GM12878 (cell line): ENCODE results near the gene ZNF544. TPM values are rescaled to one million over a fixed set of nuclear protein-coding genes. Genes with fewer than 3 reads are reported as not detected.
A peak's percentile ranks its signal among the peaks of the same experiment; 100 is the strongest.
"Not testable (repeated sequence)": the region's sequence is repeated elsewhere in the genome, so short reads cannot be mapped to it uniquely, and the experiment has no call there.

Experiments
- ATAC-seq: fragments of 200-7000 bp; cut with Tn5 transposase; 3 replicates; pipeline ENCODE4 v1.9.1; 2020; ENCODE audit warnings: mild to moderate bottlenecking, moderate library complexity
- BruUV-seq: library from RNA; stranded (reverse); fragments of 400-500 nt; replicated peaks from 2 replicates; lab custom pipeline; 2021; lab: Mats Ljungman, UMichigan
- CTCF ChIA-PET: fragments of 300-600 bp; sonication (Branson Sonifier 250); formaldehyde crosslinking; extraction: SDS; loops from one replicate; lab custom pipeline; 2021; ENCODE audit warnings: inconsistent platforms; lab: Yijun Ruan, JAX
- POLR2A ChIA-PET: fragments of 350-600 bp; formaldehyde crosslinking; extraction: SDS; loops from one replicate; lab custom pipeline; 2021; ENCODE audit warnings: inconsistent platforms; lab: Charles Lee
- RAD21 ChIA-PET: fragments of 300-600 bp; sonication (Branson Sonifier 250); formaldehyde crosslinking; loops from one replicate; lab custom pipeline; 2023; ENCODE audit warnings: antibody characterized with exemption; ENCODE audit not compliant: unreplicated experiment; lab: Charles Lee
- SMC1A ChIA-PET: fragments of 300-600 bp; sonication (Branson Sonifier 250); formaldehyde crosslinking; loops from one replicate; lab custom pipeline; 2023; ENCODE audit not compliant: unreplicated experiment, uncharacterized antibody; lab: Charles Lee
- DNase-seq: peaks from one replicate; pipeline ENCODE4 v3.0.0-alpha.2; 2011; ENCODE audit warnings: low read depth, low spot score
- FAIRE-seq: peaks from 3 replicates; lab custom pipeline; 2011; peaks lifted over from hg19 to GRCh38; lab: Jason Lieb, UNC
- H2AFZ ChIP-seq: 2 replicates; pipeline ENCODE4 v1.6.0; 2011; ENCODE audit warnings: low read depth, low read length, control low read depth; ENCODE audit not compliant: control insufficient read depth
- H3K27ac ChIP-seq: 2 replicates; pipeline ENCODE4 v1.5.1; 2011; ENCODE audit warnings: control low read depth; ENCODE audit not compliant: control insufficient read depth, insufficient read depth
- H3K27me3 ChIP-seq, 2 experiments: replicated peaks in 1 of 2; 2 replicates each; pipeline versions ENCODE4 v1.6.0 to v1.6.1; 2011; ENCODE audit warnings: low read length in 1 of 2; ENCODE audit not compliant: control insufficient read depth in 2 of 2, insufficient read depth in 2 of 2
- H3K36me3 ChIP-seq, 2 experiments: 2 replicates each; pipeline ENCODE4 v1.5.1; 2011; ENCODE audit warnings: low read length in 1 of 2; ENCODE audit not compliant: control insufficient read depth in 2 of 2, insufficient read depth in 2 of 2
- H3K4me1 ChIP-seq: 2 replicates; pipeline ENCODE4 v1.6.1; 2011; ENCODE audit warnings: mild to moderate bottlenecking, low read length, moderate library complexity, mixed read lengths; ENCODE audit not compliant: control insufficient read depth, insufficient read depth
- H3K4me2 ChIP-seq: 2 replicates; pipeline ENCODE4 v1.6.0; 2011; ENCODE audit warnings: control low read depth; ENCODE audit not compliant: control insufficient read depth, insufficient read depth
- H3K4me3 ChIP-seq: fragments of 200-600 bp; sonication (generic); 2 replicates; pipeline ENCODE4 v1.5.1; 2016
- H3K79me2 ChIP-seq: 2 replicates; pipeline ENCODE4 v1.6.0; 2011; ENCODE audit warnings: low read length; ENCODE audit not compliant: control insufficient read depth, insufficient read depth
- H3K9ac ChIP-seq: 2 replicates; pipeline ENCODE4 v1.8.0; 2011; ENCODE audit warnings: low read length, control low read depth, mixed read lengths; ENCODE audit not compliant: control insufficient read depth, insufficient read depth
- H3K9me3 ChIP-seq: replicated peaks from 3 replicates; pipeline ENCODE4 v1.5.1; 2011; ENCODE audit warnings: mild to moderate bottlenecking, low read length; ENCODE audit not compliant: control insufficient read depth, insufficient read depth
- H4K20me1 ChIP-seq: 2 replicates; pipeline ENCODE4 v1.6.0; 2011; ENCODE audit not compliant: control insufficient read depth, insufficient read depth
- WGBS: methylation state at CpG from one replicate; pipeline ENCODE4 v1.1.6; 2016; ENCODE audit warnings: low lambda C conversion rate; ENCODE audit not compliant: insufficient replicate concordance, insufficient coverage; ENCODE audit errors: missing lambda C conversion rate; 5-methylcytosine and 5-hydroxymethylcytosine counted together
- in situ Hi-C: fragments of 300-500 bp; cut with MboI; formaldehyde crosslinking; loops from 9 replicates; pipeline ENCODE4 v1.14.3; 2018; ENCODE audit warnings: mixed read lengths
- intact Hi-C: fragments of 100-400 bp; cut with micrococcal nuclease; formaldehyde crosslinking; loops from one replicate; pipeline ENCODE4 v1.14.2; 2022; ENCODE audit not compliant: unreplicated experiment
- polyA plus RNA-seq, 11 experiments: library from polyadenylated mRNA; depleted of rRNA in 4 of 11; unstranded in 6 of 11; stranded (reverse) in 5 of 11; fragments of >200 nt; fragmentation: Nextera tagmentation in 4 of 11; fragmentation: Illumina TruSeq in 1 of 11; extraction: Ambion mirVana in 4 of 11; extraction: Trizol in 1 of 11; gene quantifications; 1 replicate in 1 of 11; 2 replicates in 10 of 11; pipeline versions ENCODE4 v1.2.1 to v1.2.3, GENCODE V29; 2011 to 2016; ENCODE audit warnings: inconsistent platforms in 2 of 11, missing spikeins in 2 of 11, low read depth in 1 of 11
- total RNA-seq, 4 experiments: library from RNA; depleted of rRNA in 3 of 4; stranded (reverse); fragments of >200 nt in 3 of 4; fragmentation: Illumina TruSeq in 1 of 4; extraction: Trizol in 1 of 4; gene quantifications; 2 replicates each; pipeline versions ENCODE4 v1.2.1 to v1.2.3, GENCODE V29; 2013 to 2021
- TF ChIP-seq, protein P1 (sequence below): fragments of 450-650 bp; formaldehyde crosslinking; IDR thresholded peaks from 2 replicates; pipeline ENCODE4 v1.4.0; 2022; ENCODE audit warnings: mild to moderate bottlenecking, moderate library complexity
- TF ChIP-seq, protein P2 (sequence below): fragments of 450-650 bp; IDR thresholded peaks from 2 replicates; pipeline ENCODE4 v1.6.1; 2017; ENCODE audit warnings: mild to moderate bottlenecking

ZNF544 gene
- total and polyA plus RNA-seq, 10 of the 15 experiments (the other 5 are each of a cell fraction or from before 2014, with no cell fraction given) = 27.3 to 70.1 (median 42.6) TPM

DNA sequence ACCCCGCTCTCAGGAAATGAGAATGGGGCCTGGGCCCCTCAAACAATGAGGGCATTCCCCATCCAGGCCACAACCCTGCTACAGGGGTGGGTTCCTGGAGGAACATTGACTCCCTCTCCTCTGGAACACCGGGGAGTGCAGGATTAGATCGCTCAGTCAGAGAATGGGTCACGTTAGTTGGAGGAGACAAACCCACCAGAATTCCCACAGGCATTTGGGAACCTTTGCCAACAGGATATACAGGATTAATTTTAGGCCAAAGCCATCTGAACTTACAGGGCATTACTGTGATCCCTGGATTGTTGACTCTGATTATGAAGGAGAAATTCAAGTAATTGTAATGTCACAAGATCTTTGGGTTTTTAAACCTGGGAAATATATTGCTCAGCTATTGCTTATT is 79.0 kb downstream of the ZNF544 start:
- 0 out of 2 replicates have a peak, but pooled peaks cover 3% of the 10 kb centered on the region for H3K4me1 ChIP-seq
- no peak overlapping the region for H3K9ac ChIP-seq
- H3K36me3 ChIP-seq = peaks cover 7 to 31% of the 10 kb centered on the region in 2 experiments
- H3K27ac ChIP-seq = no peak overlapping the region
- SMC1A ChIA-PET = interaction anchor here (1.1 to 1.7 kb wide), 2 partner anchors 14 to 212 kb away, joined by 3 to 4 read pairs; no protein-coding TSS in a partner anchor
- peaks cover 24% of the 10 kb centered on the region for H3K79me2 ChIP-seq
- TF ChIP-seq, protein P1, sequence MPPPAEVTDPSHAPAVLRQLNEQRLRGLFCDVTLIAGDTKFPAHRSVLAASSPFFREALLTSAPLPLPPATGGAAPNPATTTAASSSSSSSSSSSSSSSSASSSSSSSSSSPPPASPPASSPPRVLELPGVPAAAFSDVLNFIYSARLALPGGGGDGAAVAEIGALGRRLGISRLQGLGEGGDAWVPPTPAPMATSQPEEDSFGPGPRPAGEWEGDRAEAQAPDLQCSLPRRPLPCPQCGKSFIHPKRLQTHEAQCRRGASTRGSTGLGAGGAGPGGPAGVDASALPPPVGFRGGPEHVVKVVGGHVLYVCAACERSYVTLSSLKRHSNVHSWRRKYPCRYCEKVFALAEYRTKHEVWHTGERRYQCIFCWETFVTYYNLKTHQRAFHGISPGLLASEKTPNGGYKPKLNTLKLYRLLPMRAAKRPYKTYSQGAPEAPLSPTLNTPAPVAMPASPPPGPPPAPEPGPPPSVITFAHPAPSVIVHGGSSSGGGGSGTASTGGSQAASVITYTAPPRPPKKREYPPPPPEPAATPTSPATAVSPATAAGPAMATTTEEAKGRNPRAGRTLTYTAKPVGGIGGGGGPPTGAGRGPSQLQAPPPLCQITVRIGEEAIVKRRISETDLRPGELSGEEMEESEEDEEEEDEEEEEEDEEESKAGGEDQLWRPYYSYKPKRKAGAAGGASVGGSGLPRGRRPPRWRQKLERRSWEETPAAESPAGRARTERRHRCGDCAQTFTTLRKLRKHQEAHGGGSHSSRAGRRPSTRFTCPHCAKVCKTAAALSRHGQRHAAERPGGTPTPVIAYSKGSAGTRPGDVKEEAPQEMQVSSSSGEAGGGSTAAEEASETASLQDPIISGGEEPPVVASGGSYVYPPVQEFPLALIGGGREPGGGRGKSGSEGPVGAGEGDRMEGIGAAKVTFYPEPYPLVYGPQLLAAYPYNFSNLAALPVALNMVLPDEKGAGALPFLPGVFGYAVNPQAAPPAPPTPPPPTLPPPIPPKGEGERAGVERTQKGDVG (CRISPR knock-in tag) = no peak
- TF ChIP-seq, all 136 proteins: peak for 0
- intact Hi-C loops (loop anchor here (10.0 kb wide), 1 partner anchor 83 kb away; the partner anchor contains the start of gene ZNF544), in situ Hi-C loops (no loop called here)
- DNase-seq = no peak
- Histone ChIP-seq H4K20me1 (no peaks in the 10 kb centered on the region), H3K9me3 (no peaks in the 10 kb centered on the region; the same call in 2 of the 3 replicates), H3K4me3 (no peak overlapping the region), H2AFZ (no peak overlapping the region), H3K27me3 (no peaks in the 10 kb centered on the region), H3K4me2 (no peak overlapping the region)
- WGBS = 100% methylated on average over 4 of the region's 4 CpGs
- ChIA-PET RAD21 (no interaction called here), POLR2A (no interaction called here), CTCF (no interaction called here)
- no TSS peak for BruUV-seq
- FAIRE-seq = no peak
- no peak for ATAC-seq

DNA sequence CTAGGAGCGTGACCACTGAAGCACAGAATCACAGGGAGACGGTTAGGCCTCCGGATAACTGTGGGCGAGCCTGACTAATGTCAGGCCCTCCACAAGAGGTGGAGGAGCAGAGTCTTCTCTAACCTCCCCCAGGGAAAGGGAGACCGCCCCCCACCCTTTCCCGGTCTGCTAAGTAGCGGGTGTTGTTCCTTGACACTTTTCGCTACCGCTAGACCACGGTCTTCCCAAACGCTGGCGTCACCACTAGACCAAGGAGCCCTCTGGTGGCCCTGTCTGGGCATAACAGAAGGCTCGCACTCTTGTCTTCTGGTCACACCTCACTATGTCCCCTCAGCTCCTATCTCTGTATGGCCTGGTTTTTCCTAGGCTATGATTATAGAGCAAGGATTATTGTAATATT is 82.0 kb downstream of the ZNF544 start:
- POLR2A ChIA-PET, DNase-seq, H2AFZ ChIP-seq, H3K4me3 ChIP-seq, intact Hi-C loops, H3K27ac ChIP-seq, ATAC-seq, H3K9ac ChIP-seq, in situ Hi-C loops, CTCF ChIA-PET, H3K27me3 ChIP-seq, H4K20me1 ChIP-seq, H3K9me3 ChIP-seq, RAD21 ChIA-PET, FAIRE-seq, BruUV-seq, H3K4me2 ChIP-seq, H3K4me1 ChIP-seq: not testable (repeated sequence)
- TF ChIP-seq, protein P2, sequence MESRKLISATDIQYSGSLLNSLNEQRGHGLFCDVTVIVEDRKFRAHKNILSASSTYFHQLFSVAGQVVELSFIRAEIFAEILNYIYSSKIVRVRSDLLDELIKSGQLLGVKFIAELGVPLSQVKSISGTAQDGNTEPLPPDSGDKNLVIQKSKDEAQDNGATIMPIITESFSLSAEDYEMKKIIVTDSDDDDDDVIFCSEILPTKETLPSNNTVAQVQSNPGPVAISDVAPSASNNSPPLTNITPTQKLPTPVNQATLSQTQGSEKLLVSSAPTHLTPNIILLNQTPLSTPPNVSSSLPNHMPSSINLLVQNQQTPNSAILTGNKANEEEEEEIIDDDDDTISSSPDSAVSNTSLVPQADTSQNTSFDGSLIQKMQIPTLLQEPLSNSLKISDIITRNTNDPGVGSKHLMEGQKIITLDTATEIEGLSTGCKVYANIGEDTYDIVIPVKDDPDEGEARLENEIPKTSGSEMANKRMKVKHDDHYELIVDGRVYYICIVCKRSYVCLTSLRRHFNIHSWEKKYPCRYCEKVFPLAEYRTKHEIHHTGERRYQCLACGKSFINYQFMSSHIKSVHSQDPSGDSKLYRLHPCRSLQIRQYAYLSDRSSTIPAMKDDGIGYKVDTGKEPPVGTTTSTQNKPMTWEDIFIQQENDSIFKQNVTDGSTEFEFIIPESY = peak; percentile 96
- Histone ChIP-seq H3K36me3 (peaks cover 9 to 39% of the 10 kb centered on the region in 2 experiments), H3K79me2 (peaks cover 19% of the 10 kb centered on the region)
- WGBS = 95% methylated on average over 13 of the region's 13 CpGs
- SMC1A ChIA-PET = interaction anchor here (1.4 kb wide), 1 partner anchor 36 kb away, joined by 4 read pairs; no protein-coding TSS in a partner anchor
